Measurements from ENCODE around the gene FILIP1L. TPM values are rescaled to one million over a fixed set of nuclear protein-coding genes. Genes with fewer than 3 reads are reported as not detected.

FILIP1L gene
- total and polyA plus RNA-seq, 2 of the 8 experiments (the other 6 are each of a cell fraction or from before 2014, with no cell fraction given), result 0.06 to 0.09 TPM

GRCh38 chr3:100125161-100125938, 11.0 kb upstream of the FILIP1L start:
- Histone ChIP-seq H3K79me2 (ENCODE audit: control insufficient read depth in 1 of 2, insufficient read depth in 2 of 2, low read length in 2 of 2) (no peaks in the 10 kb centered on the region), H2BK5ac (ENCODE audit: low read depth, low read length) (no peak overlapping the region), H3K56ac (replicated peaks; ENCODE audit: insufficient read length, low read depth, low read length) (no peak overlapping the region), H3K4ac (replicated peaks; ENCODE audit: insufficient read length, low read depth, low read length) (no peak overlapping the region), H3K79me1 (ENCODE audit: low read depth, low read length) (no peaks in the 10 kb centered on the region), H3K27me3 (replicated peaks in 1 of 4; ENCODE audit: control insufficient read depth in 3 of 4, extremely low read depth in 1 of 4, insufficient read depth in 3 of 4, low read length in 3 of 4) (no peaks in the 10 kb centered on the region), H3K4me1 (replicated peaks in 1 of 4; ENCODE audit: control insufficient read depth in 3 of 4, insufficient read depth in 4 of 4, low read length in 3 of 4) (peaks cover 0 to 2% (median under 1%) of the 10 kb centered on the region in 4 experiments; a peak in 1 of 7 replicates), H3K9ac (replicated peaks in 1 of 4; ENCODE audit: extremely low read depth in 1 of 4, low read depth in 3 of 4, low read length in 3 of 4) (no peak overlapping the region), H3K9me3 (ENCODE audit: insufficient read depth in 2 of 2, low read depth in 1 of 2, low read length in 1 of 2) (no peaks in the 10 kb centered on the region), H4K20me1 (replicated peaks in 1 of 2; ENCODE audit: control insufficient read depth in 1 of 2, insufficient read depth in 2 of 2, low read length in 2 of 2) (no peaks in the 10 kb centered on the region), H2BK20ac (ENCODE audit: low read length) (no peak overlapping the region), H2BK15ac (ENCODE audit: low read length) (no peak overlapping the region), H3K4me2 (ENCODE audit: insufficient read depth in 1 of 2, low read depth in 2 of 2, low read length in 2 of 2) (no peak overlapping the region), H2AK5ac (ENCODE audit: low read depth, low read length) (no peak overlapping the region), H4K5ac (ENCODE audit: insufficient read length, low read depth, low read length) (no peak overlapping the region), H2AFZ (ENCODE audit: low read length) (no peak overlapping the region), H2BK12ac (ENCODE audit: low read depth, low read length) (no peak overlapping the region), H3K18ac (ENCODE audit: extremely low read depth, low read length) (no peak overlapping the region), H3K4me3 (ENCODE audit: extremely low read depth in 1 of 4, insufficient read depth in 2 of 4, low read depth in 3 of 4, low read length in 4 of 4) (no peak overlapping the region), H3K27ac (ENCODE audit: low read depth, low read length) (no peak overlapping the region), H3K36me3 (ENCODE audit: control insufficient read depth in 2 of 4, insufficient read depth in 4 of 4, low read length in 3 of 4) (no peaks in the 10 kb centered on the region), H3K23me2 (ENCODE audit: low read depth, low read length) (no peaks in the 10 kb centered on the region), H3K14ac (ENCODE audit: insufficient read length) (no peak overlapping the region), H2BK120ac (replicated peaks; ENCODE audit: low read depth, low read length) (no peak overlapping the region), H4K91ac (replicated peaks; ENCODE audit: insufficient read length, low read length) (no peak overlapping the region), H4K8ac (ENCODE audit: extremely low read depth, insufficient read depth, low read length) (no peak overlapping the region), H3K23ac (ENCODE audit: insufficient read length) (no peak overlapping the region)
- POLR2A ChIA-PET (ENCODE audit: partially characterized antibody), result interaction anchor here (1.0 kb wide), 1 partner anchor 9 kb away, joined by 3 read pairs; no protein-coding TSS in a partner anchor
- 85% methylated on average over 5 of the region's 5 CpGs; no CpG with 5 or more reads in 1 of the 2 experiments for WGBS, 2 experiments (ENCODE audit: extremely low coverage in 1 of 2, insufficient coverage in 1 of 2, insufficient read length in 1 of 2, insufficient replicate concordance in 2 of 2, low coverage in 1 of 2, low lambda C conversion rate in 2 of 2, missing lambda C conversion rate in 1 of 2)
- DNase-seq (ENCODE audit: low read depth in 1 of 2, low spot score in 2 of 2) (no peak), FAIRE-seq (no peak)
- TF ChIP-seq RAD21 (IDR thresholded peaks at IDR 0.05 in 1 of 2, conservative IDR thresholded peaks at IDR 0.05 in 1 of 2; ENCODE audit: low read depth in 2 of 2, low read length in 2 of 2) (no peak), GTF2F1 (IDR thresholded peaks at IDR 0.05; ENCODE audit: borderline replicate concordance, low read depth, low read length) (no peak), POU5F1 (IDR thresholded peaks at IDR 0.05; ENCODE audit: low read depth, low read length) (no peak), MAFK (IDR thresholded peaks at IDR 0.05; ENCODE audit: low read depth, low read length) (no peak), TEAD4 (IDR thresholded peaks at IDR 0.05; ENCODE audit: low read depth, low read length) (no peak), EGR1 (IDR thresholded peaks at IDR 0.05; ENCODE audit: borderline replicate concordance, low read depth, low read length) (no peak)
- TF ChIP-seq, protein P1, sequence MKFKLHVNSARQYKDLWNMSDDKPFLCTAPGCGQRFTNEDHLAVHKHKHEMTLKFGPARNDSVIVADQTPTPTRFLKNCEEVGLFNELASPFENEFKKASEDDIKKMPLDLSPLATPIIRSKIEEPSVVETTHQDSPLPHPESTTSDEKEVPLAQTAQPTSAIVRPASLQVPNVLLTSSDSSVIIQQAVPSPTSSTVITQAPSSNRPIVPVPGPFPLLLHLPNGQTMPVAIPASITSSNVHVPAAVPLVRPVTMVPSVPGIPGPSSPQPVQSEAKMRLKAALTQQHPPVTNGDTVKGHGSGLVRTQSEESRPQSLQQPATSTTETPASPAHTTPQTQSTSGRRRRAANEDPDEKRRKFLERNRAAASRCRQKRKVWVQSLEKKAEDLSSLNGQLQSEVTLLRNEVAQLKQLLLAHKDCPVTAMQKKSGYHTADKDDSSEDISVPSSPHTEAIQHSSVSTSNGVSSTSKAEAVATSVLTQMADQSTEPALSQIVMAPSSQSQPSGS (IDR thresholded peaks at IDR 0.05; ENCODE audit: low read length), result no peak
- CTCF ChIA-PET (ENCODE audit: partially characterized antibody), result interaction anchor here (0.6 kb wide), 1 partner anchor 35 kb away, joined by 3 read pairs; no protein-coding TSS in a partner anchor

Measured in H1 (cell line).